Measurements from ENCODE around the gene DCC. TPM values are rescaled to one million over a fixed set of nuclear protein-coding genes. Genes with fewer than 3 reads are reported as not detected.

DCC gene
- total and polyA plus RNA-seq, 2 donors from 2014 or later: 3.9 TPM; not detected in 1

DNA sequence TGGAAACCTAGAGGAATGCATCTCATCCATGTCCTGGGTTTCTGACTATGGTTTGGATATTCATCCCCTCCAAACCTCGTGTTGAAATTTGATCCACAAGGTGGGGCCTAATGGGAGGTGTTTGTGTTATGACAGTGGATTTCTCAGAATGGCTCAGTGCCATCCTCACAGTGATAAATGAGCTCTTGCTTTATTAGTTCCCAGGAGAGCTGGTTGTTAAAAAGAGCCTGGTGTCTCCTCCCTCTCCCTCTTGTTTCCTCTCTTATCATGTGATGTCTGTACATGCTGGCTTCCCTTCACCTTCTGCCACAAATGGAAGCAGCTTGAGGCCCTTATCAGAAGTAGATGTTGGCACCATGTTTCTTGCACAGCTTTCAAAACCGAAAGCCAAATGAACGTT is 424.3 kb downstream of the DCC start:
- Histone ChIP-seq H3K27me3 (ENCODE audit: control insufficient read depth, insufficient read depth, low read length) (no peaks in the 10 kb centered on the region), H3K9me3 (ENCODE audit: control insufficient read depth in 2 of 3, insufficient read depth in 1 of 3, low read length in 3 of 3) (no peaks in the 10 kb centered on the region), H3K36me3 (ENCODE audit: control insufficient read depth in 2 of 3, insufficient read depth in 3 of 3, low read length in 3 of 3) (no peaks in the 10 kb centered on the region), H3K4me3 (ENCODE audit: low read length in 3 of 3) (no peak overlapping the region), H3K27ac (ENCODE audit: low read depth in 2 of 2, low read length in 2 of 2) (no peak overlapping the region), H3K9ac (ENCODE audit: low read length in 3 of 3) (no peak overlapping the region), H3K4me1 (ENCODE audit: control insufficient read depth in 2 of 3, insufficient read depth in 2 of 3, low read depth in 1 of 3, low read length in 3 of 3) (no peaks in the 10 kb centered on the region)
- no peak for FAIRE-seq
- peak in 3 of 5 donors; percentile 18 to 50 (median 46) for DNase-seq
- intact Hi-C loops (cut with DNase I): no loop called here
- TF ChIP-seq, protein P1, sequence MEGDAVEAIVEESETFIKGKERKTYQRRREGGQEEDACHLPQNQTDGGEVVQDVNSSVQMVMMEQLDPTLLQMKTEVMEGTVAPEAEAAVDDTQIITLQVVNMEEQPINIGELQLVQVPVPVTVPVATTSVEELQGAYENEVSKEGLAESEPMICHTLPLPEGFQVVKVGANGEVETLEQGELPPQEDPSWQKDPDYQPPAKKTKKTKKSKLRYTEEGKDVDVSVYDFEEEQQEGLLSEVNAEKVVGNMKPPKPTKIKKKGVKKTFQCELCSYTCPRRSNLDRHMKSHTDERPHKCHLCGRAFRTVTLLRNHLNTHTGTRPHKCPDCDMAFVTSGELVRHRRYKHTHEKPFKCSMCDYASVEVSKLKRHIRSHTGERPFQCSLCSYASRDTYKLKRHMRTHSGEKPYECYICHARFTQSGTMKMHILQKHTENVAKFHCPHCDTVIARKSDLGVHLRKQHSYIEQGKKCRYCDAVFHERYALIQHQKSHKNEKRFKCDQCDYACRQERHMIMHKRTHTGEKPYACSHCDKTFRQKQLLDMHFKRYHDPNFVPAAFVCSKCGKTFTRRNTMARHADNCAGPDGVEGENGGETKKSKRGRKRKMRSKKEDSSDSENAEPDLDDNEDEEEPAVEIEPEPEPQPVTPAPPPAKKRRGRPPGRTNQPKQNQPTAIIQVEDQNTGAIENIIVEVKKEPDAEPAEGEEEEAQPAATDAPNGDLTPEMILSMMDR (IDR thresholded peaks at IDR 0.05; ENCODE audit: borderline replicate concordance, extremely low read depth, insufficient read depth): no peak

DNA sequence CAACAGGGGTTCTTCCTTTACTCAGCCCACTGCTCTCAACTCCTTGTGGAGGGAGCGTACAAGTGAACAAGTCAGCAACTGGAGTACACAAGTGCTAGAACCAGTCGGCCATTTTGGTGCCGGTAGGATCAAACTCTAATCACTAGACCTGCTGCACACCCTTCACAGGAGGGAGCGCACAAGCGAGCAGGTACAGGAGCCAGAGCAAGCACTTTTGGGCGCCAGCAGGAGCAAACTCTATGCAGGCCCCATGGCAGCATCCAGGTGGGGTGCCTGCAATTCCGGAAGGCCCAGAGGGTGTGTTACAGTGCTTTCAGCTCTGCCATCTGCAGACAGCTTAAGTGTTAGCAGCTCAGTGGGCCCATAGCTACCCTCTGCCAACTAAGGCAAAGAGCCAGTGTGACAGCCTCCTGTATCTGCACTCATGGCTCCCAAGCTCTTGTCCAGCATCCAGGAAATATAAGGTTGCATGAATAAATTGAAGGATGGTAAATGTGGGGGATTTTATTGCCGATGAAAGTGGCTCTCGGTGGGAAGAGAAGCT is 426.1 kb downstream of the DCC start:
- TF ChIP-seq, protein P1 (IDR thresholded peaks at IDR 0.05; ENCODE audit: borderline replicate concordance, extremely low read depth, insufficient read depth): no peak
- Histone ChIP-seq H3K9ac (ENCODE audit: low read length in 3 of 3) (no peak overlapping the region), H3K36me3 (ENCODE audit: control insufficient read depth in 2 of 3, insufficient read depth in 3 of 3, low read length in 3 of 3) (no peaks in the 10 kb centered on the region), H3K4me1 (ENCODE audit: control insufficient read depth in 2 of 3, insufficient read depth in 2 of 3, low read depth in 1 of 3, low read length in 3 of 3) (no peaks in the 10 kb centered on the region), H3K27ac (ENCODE audit: low read depth in 2 of 2, low read length in 2 of 2) (no peak overlapping the region), H3K4me3 (ENCODE audit: low read length in 3 of 3) (no peak overlapping the region), H3K27me3 (ENCODE audit: control insufficient read depth, insufficient read depth, low read length) (no peaks in the 10 kb centered on the region), H3K9me3 (ENCODE audit: control insufficient read depth in 2 of 3, insufficient read depth in 1 of 3, low read length in 3 of 3) (no peaks in the 10 kb centered on the region)
- intact Hi-C loops (cut with DNase I): no loop called here
- no peak for FAIRE-seq
- DNase-seq: no peak

DNA sequence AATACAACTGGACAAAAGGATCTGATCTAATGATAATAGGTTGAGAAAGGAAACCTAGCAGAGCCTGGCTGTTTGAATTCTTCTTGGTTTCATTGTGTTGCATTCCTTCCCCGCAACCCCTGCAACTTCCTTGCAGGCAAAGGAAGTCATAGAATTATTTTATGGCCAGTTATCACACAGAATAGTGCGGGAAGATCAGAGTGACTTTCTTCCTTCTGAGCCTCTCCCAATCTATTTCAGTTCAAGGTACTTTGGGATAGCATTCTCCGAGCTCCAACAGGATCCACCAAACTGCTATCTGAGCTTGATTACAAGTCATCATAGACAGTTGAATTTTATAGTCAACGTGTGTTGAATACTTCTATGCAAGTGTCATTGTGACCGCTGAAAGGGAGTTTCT is 441.1 kb downstream of the DCC start:
- intact Hi-C loops (cut with DNase I): no loop called here
- FAIRE-seq (no peak), DNase-seq (peak in 1 of 5 donors; percentile 1)
- TF ChIP-seq, protein P1 (IDR thresholded peaks at IDR 0.05; ENCODE audit: borderline replicate concordance, extremely low read depth, insufficient read depth): no peak
- Histone ChIP-seq H3K27ac (ENCODE audit: low read depth in 2 of 2, low read length in 2 of 2) (no peak overlapping the region), H3K4me3 (ENCODE audit: low read length in 3 of 3) (no peak overlapping the region), H3K27me3 (ENCODE audit: control insufficient read depth, insufficient read depth, low read length) (no peaks in the 10 kb centered on the region), H3K9me3 (ENCODE audit: control insufficient read depth in 2 of 3, insufficient read depth in 1 of 3, low read length in 3 of 3) (peaks cover 0 to 2% (median 0%) of the 10 kb centered on the region in 3 donors), H3K9ac (ENCODE audit: low read length in 3 of 3) (no peak overlapping the region), H3K36me3 (ENCODE audit: control insufficient read depth in 2 of 3, insufficient read depth in 3 of 3, low read length in 3 of 3) (no peaks in the 10 kb centered on the region), H3K4me1 (ENCODE audit: control insufficient read depth in 2 of 3, insufficient read depth in 2 of 3, low read depth in 1 of 3, low read length in 3 of 3) (no peaks in the 10 kb centered on the region)

DNA sequence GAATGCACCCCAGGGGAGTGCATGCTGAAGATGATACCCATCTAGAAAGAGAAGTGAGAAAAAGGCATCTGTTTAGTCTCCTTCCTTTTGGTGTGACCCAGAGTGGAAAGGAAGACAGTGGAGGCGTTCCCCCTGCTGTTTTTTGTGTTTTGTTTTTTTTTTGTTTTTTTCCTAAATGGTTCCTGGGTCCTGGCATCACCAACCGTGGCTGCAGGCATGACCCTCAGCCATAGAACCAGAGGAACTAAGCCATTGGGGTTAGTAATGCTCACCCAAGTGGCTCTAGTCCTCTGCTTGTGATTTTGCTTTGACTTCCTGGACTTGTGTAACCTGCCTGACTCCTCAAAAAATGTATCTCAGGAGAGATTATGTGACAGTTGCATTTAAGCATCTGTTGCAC is 451.3 kb downstream of the DCC start:
- TF ChIP-seq, protein P1 (IDR thresholded peaks at IDR 0.05; ENCODE audit: borderline replicate concordance, extremely low read depth, insufficient read depth): no peak
- DNase-seq (no peak), FAIRE-seq (no peak)
- Histone ChIP-seq H3K4me1 (ENCODE audit: control insufficient read depth in 2 of 3, insufficient read depth in 2 of 3, low read depth in 1 of 3, low read length in 3 of 3) (no peaks in the 10 kb centered on the region), H3K27me3 (ENCODE audit: control insufficient read depth, insufficient read depth, low read length) (no peaks in the 10 kb centered on the region), H3K27ac (ENCODE audit: low read depth in 2 of 2, low read length in 2 of 2) (no peak overlapping the region), H3K9me3 (ENCODE audit: control insufficient read depth in 2 of 3, insufficient read depth in 1 of 3, low read length in 3 of 3) (peaks cover 0 to 36% (median 3%) of the 10 kb centered on the region in 3 donors), H3K9ac (ENCODE audit: low read length in 3 of 3) (no peak overlapping the region), H3K4me3 (ENCODE audit: low read length in 3 of 3) (no peak overlapping the region), H3K36me3 (ENCODE audit: control insufficient read depth in 2 of 3, insufficient read depth in 3 of 3, low read length in 3 of 3) (no peaks in the 10 kb centered on the region)
- intact Hi-C loops (cut with DNase I): no loop called here

Data from kidney (tissue), 14 donors.